CD4-positive, alpha-beta T cell treated with Interleukin-15 for 1 hour (primary cell): Measurements from ENCODE around the gene GPX3.
A peak's percentile ranks its signal among the peaks of the same experiment; 100 is the strongest.

ENCODE experiments used
- DNase-seq: peaks from one replicate; pipeline ENCODE4 v3.0.0-alpha.2; 2020

Gene GPX3

GRCh38 chr5:151020304-151021110 is at the start of gene GPX3:
Gene GPX3, plus strand, starts transcription at chr5:151020591. Its CDS starts 64 bp downstream, at chr5:151020655.
- DNase-seq = peak; percentile 74

- no peak for DNase-seq
Measured at GRCh38 chr5:150978590-150978989, 41.8 kb upstream of the GPX3 start.

- DNase-seq = no peak
Measured at GRCh38 chr5:150987746-150988145, 32.6 kb upstream of the GPX3 start.

GRCh38 chr5:150989695-150990094 is 30.7 kb upstream of the GPX3 start:
- no peak for DNase-seq

- DNase-seq = no peak
Measured at GRCh38 chr5:150992705-150993104, 27.7 kb upstream of the GPX3 start.

GRCh38 chr5:150993422-150993821 is 27.0 kb upstream of the GPX3 start:
- DNase-seq = no peak

GRCh38 chr5:150993826-150994412 is 26.5 kb upstream of the GPX3 start:
- no peak for DNase-seq

- no peak for DNase-seq
Measured at GRCh38 chr5:150999704-151000442, 20.5 kb upstream of the GPX3 start.

- DNase-seq = no peak
Measured at GRCh38 chr5:151001436-151001835, 19.0 kb upstream of the GPX3 start.

- DNase-seq = no peak
Measured at GRCh38 chr5:151002250-151002649, 18.1 kb upstream of the GPX3 start.

GRCh38 chr5:151002681-151003502 is 17.5 kb upstream of the GPX3 start:
- DNase-seq = no peak

- no peak for DNase-seq
Measured at GRCh38 chr5:151003503-151003860, 16.9 kb upstream of the GPX3 start.

GRCh38 chr5:151004499-151004898 is 15.9 kb upstream of the GPX3 start:
- DNase-seq = no peak

GRCh38 chr5:151005187-151005949 is 15.0 kb upstream of the GPX3 start:
- no peak for DNase-seq

GRCh38 chr5:151005950-151006576 is 14.3 kb upstream of the GPX3 start:
- no peak for DNase-seq

- DNase-seq = no peak
Measured at GRCh38 chr5:151006704-151007334, 13.6 kb upstream of the GPX3 start.

GRCh38 chr5:151007430-151008209 is 12.8 kb upstream of the GPX3 start:
- no peak for DNase-seq

- DNase-seq = no peak
Measured at GRCh38 chr5:151008210-151008491, 12.2 kb upstream of the GPX3 start.

- no peak for DNase-seq
Measured at GRCh38 chr5:151008906-151009305, 11.5 kb upstream of the GPX3 start.

GRCh38 chr5:151012862-151013261 is 7.5 kb upstream of the GPX3 start:
- DNase-seq = no peak
